ENCODE results near the gene CPE. TPM values are rescaled to one million over a fixed set of nuclear protein-coding genes. Genes with fewer than 3 reads are reported as not detected.

Gene CPE
- total RNA-seq, 1 donor from 2014 or later: 43.6 TPM

GRCh38 chr4:165437691-165438090 lies 58.9 kb downstream of the CPE start:
- H3K4me1 ChIP-seq: peaks cover 5% of the 10 kb centered on the region
- Mint-ChIP-seq H3K4me1 (no peaks in the 10 kb centered on the region), H3K9me3 (no peaks in the 10 kb centered on the region), H3K27ac (no peak overlapping the region), H3K4me3 (no peak overlapping the region), H3K36me3 (no peaks in the 10 kb centered on the region), H3K27me3 (ENCODE audit: insufficient read depth, low read depth) (no peaks in the 10 kb centered on the region)
- H3K9me3 ChIP-seq (ENCODE audit: low read depth): no peaks in the 10 kb centered on the region
- no peak overlapping the region for H3K9ac ChIP-seq
- H3K36me3 ChIP-seq: no peaks in the 10 kb centered on the region
- no peak for DNase-seq (ENCODE audit: low spot score)
- TF ChIP-seq EZH2phosphoT487 (IDR thresholded peaks at IDR 0.05) (no peak), EZH2 (IDR thresholded peaks at IDR 0.05) (no peak), CTCF (IDR thresholded peaks at IDR 0.05) (no peak)
- H3K27ac ChIP-seq: no peak overlapping the region
- no peaks in the 10 kb centered on the region for H3K79me2 ChIP-seq (ENCODE audit: low read depth)
- H4K20me1 ChIP-seq (ENCODE audit: low read depth): no peaks in the 10 kb centered on the region
- H3K4me2 ChIP-seq: no peak overlapping the region
- no peak overlapping the region for H3K4me3 ChIP-seq
- H2AFZ ChIP-seq (replicated peaks): no peak overlapping the region
- H3K27me3 ChIP-seq: no peaks in the 10 kb centered on the region
- H3F3A ChIP-seq (ENCODE audit: low read depth): no peaks in the 10 kb centered on the region

GRCh38 chr4:165439344-165439743 lies 60.5 kb downstream of the CPE start:
- H3K27ac Mint-ChIP-seq: no peak overlapping the region
- H3K9me3 Mint-ChIP-seq: no peaks in the 10 kb centered on the region
- Histone ChIP-seq H3F3A (ENCODE audit: low read depth) (no peaks in the 10 kb centered on the region), H3K4me3 (no peak overlapping the region), H2AFZ (replicated peaks) (no peak overlapping the region), H3K36me3 (no peaks in the 10 kb centered on the region), H3K4me1 (peaks cover 5% of the 10 kb centered on the region), H3K9ac (no peak overlapping the region), H4K20me1 (ENCODE audit: low read depth) (no peaks in the 10 kb centered on the region), H3K27me3 (no peaks in the 10 kb centered on the region), H3K79me2 (ENCODE audit: low read depth) (no peaks in the 10 kb centered on the region), H3K9me3 (ENCODE audit: low read depth) (no peaks in the 10 kb centered on the region), H3K27ac (no peak overlapping the region), H3K4me2 (no peak overlapping the region)
- H3K4me3 Mint-ChIP-seq: no peak overlapping the region
- no peak for TF ChIP-seq CTCF (IDR thresholded peaks at IDR 0.05)
- TF ChIP-seq EZH2phosphoT487 (IDR thresholded peaks at IDR 0.05): no peak
- TF ChIP-seq EZH2 (IDR thresholded peaks at IDR 0.05): no peak
- no peak for DNase-seq (ENCODE audit: low spot score)
- H3K36me3 Mint-ChIP-seq: no peaks in the 10 kb centered on the region
- H3K27me3 Mint-ChIP-seq (ENCODE audit: insufficient read depth, low read depth): no peaks in the 10 kb centered on the region
- H3K4me1 Mint-ChIP-seq: no peaks in the 10 kb centered on the region

- Mint-ChIP-seq H3K9me3 (peaks cover 3% of the 10 kb centered on the region), H3K27ac (peak overlapping the region; percentile 24), H3K27me3 (ENCODE audit: insufficient read depth, low read depth) (no peaks in the 10 kb centered on the region)
These were observed 61.2 kb downstream of the CPE start for GRCh38 chr4:165439981-165440380.

More at GRCh38 chr4:165439981-165440380, 61.2 kb downstream of the CPE start:
- Histone ChIP-seq H3K4me3 (no peak overlapping the region), H3F3A (ENCODE audit: low read depth) (no peaks in the 10 kb centered on the region), H2AFZ (replicated peaks) (no peak overlapping the region), H3K4me1 (peaks cover 5% of the 10 kb centered on the region), H4K20me1 (ENCODE audit: low read depth) (no peaks in the 10 kb centered on the region), H3K9ac (no peak overlapping the region), H3K27ac (no peak overlapping the region), H3K9me3 (ENCODE audit: low read depth) (no peaks in the 10 kb centered on the region), H3K36me3 (no peaks in the 10 kb centered on the region), H3K27me3 (no peaks in the 10 kb centered on the region), H3K4me2 (no peak overlapping the region), H3K79me2 (ENCODE audit: low read depth) (no peaks in the 10 kb centered on the region)
- peaks cover 2% of the 10 kb centered on the region for H3K36me3 Mint-ChIP-seq
- peak overlapping the region; percentile 5 for H3K4me3 Mint-ChIP-seq
- TF ChIP-seq EZH2 (IDR thresholded peaks at IDR 0.05) (no peak), EZH2phosphoT487 (IDR thresholded peaks at IDR 0.05) (no peak), CTCF (IDR thresholded peaks at IDR 0.05) (no peak)
- no peaks in the 10 kb centered on the region for H3K4me1 Mint-ChIP-seq
- no peak for DNase-seq (ENCODE audit: low spot score)
